ENCODE measurements around the gene PRR7.

The PRR7 gene

DNA sequence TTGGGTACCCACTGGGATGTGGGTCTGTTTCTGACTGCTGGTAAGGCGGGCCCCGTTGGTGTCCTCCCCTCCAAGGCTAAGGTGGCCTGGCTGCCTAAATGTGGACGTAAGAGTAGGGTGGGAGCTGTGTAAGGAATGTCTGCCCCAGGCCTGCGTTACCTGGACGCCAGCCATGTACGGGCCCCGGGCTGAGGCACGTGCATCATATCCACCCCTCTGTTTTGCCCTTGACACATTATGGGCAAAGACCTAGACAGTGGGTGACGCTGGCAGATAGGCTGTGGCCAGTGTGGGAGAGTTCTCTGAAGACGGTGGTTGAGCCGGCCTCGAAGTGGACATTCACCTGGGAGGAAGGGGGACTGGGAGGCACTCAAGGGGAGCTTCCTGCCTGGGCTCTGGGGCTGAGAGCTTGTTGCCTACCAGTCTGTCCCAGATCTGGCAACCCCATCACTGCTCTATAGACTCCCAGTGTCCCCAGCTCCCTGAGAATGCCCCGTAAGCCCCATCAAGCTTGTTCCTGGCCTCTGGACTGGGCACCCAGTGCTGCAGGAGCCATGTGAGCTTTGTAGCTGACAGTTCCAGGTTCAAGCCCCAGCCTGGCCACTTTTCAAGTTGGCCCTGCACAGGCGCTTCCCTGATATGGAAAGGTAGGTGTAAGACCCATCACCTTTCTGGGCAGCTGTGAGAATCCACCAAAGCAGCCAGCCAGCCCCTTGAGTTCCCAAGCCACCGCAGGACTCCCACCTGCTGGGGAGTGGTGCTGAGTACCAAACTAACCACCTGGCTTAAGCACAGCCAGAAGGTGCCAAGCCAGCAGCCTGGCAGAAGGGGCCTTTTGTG, 3.2 kb upstream of the PRR7 start:
- H3K4me1 ChIP-seq (ENCODE audit: insufficient read depth, low read length, severe bottlenecking): peaks cover 20% of the 10 kb centered on the region
- no peaks in the 10 kb centered on the region for H3K79me2 ChIP-seq (ENCODE audit: insufficient read depth, low read length)
- no peak for TF ChIP-seq EZH2 (IDR thresholded peaks at IDR 0.05; ENCODE audit: borderline replicate concordance, low read length)
- TF ChIP-seq, protein P1, sequence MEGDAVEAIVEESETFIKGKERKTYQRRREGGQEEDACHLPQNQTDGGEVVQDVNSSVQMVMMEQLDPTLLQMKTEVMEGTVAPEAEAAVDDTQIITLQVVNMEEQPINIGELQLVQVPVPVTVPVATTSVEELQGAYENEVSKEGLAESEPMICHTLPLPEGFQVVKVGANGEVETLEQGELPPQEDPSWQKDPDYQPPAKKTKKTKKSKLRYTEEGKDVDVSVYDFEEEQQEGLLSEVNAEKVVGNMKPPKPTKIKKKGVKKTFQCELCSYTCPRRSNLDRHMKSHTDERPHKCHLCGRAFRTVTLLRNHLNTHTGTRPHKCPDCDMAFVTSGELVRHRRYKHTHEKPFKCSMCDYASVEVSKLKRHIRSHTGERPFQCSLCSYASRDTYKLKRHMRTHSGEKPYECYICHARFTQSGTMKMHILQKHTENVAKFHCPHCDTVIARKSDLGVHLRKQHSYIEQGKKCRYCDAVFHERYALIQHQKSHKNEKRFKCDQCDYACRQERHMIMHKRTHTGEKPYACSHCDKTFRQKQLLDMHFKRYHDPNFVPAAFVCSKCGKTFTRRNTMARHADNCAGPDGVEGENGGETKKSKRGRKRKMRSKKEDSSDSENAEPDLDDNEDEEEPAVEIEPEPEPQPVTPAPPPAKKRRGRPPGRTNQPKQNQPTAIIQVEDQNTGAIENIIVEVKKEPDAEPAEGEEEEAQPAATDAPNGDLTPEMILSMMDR (IDR thresholded peaks at IDR 0.05; ENCODE audit: low read length): no peak
- H3K9ac ChIP-seq (ENCODE audit: low read length): no peak overlapping the region
- H3F3A ChIP-seq (ENCODE audit: insufficient read depth, low read length): no peaks in the 10 kb centered on the region
- H3K9me3 ChIP-seq (ENCODE audit: low read length): no peaks in the 10 kb centered on the region
- no peaks in the 10 kb centered on the region for H3K9me2 ChIP-seq (ENCODE audit: low read depth, low read length)
- no peak overlapping the region for H3K27ac ChIP-seq (ENCODE audit: low read depth, low read length, poor library complexity, severe bottlenecking)
- H3K4me3 ChIP-seq (ENCODE audit: low read depth, low read length, poor library complexity, severe bottlenecking): no peak overlapping the region
- no peaks in the 10 kb centered on the region for H4K20me1 ChIP-seq (ENCODE audit: insufficient read depth, low read length)
- H2AFZ ChIP-seq (ENCODE audit: low read length): no peak overlapping the region
- H3K27me3 ChIP-seq (ENCODE audit: insufficient read depth, low read length): no peaks in the 10 kb centered on the region
- no peak overlapping the region for H3K4me2 ChIP-seq (ENCODE audit: low read length)
- peaks cover 32% of the 10 kb centered on the region for H3K36me3 ChIP-seq (ENCODE audit: insufficient read depth, low read length)

DNA sequence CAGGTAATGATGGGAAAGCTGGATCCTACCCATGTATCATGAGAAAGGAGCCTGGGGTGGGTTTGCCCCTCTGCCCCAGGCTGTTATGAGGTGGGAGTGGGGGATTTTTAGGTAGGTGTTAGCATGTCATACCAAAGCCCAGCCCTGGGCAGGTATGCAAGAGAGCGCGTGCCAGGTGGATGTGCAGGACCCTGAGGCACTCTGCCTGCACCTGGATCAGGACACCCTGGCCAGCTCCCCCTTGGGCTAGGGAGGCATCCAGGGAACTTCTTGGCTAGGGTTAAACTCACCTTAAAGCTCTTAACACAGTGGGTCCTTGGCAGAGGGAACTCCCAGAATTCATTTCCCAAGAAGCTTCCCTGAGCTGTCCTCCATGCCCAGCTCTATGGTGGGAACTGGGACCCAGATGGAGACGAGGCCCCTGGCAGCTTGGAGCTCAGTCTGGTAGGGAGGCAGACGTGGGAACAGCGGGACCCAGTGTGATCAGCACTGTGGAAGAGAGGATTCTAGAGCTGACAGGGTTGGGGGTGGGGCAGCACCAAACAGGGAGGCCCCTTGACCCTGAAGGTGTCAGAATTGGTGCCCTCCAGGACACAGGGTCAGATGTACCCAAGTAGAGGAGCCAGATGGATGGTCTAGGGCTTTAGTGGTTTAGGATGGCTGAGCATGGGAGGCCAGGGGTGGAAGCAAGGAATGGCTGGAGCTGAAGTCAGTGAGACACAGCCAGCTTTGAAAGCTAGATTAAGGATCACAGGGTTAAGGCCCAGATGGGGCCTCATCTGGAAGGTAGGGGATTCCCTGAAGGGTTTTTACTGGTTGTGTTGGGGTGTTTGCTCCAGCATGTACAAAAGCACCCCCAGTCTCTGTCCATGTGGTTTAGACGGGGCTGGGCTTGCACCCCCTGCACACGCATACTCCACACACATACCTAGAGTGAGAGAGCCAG, 2.2 kb upstream of the PRR7 start:
- Histone ChIP-seq H4K20me1 (ENCODE audit: insufficient read depth, low read length) (no peaks in the 10 kb centered on the region), H3F3A (ENCODE audit: insufficient read depth, low read length) (no peaks in the 10 kb centered on the region), H3K4me3 (ENCODE audit: low read depth, low read length, poor library complexity, severe bottlenecking) (no peak overlapping the region)

More for the DNA sequence above, 2.2 kb upstream of the PRR7 start:
- no peak for TF ChIP-seq EZH2 (IDR thresholded peaks at IDR 0.05; ENCODE audit: borderline replicate concordance, low read length)
- TF ChIP-seq, protein P1 (IDR thresholded peaks at IDR 0.05; ENCODE audit: low read length): no peak
- Histone ChIP-seq H2AFZ (ENCODE audit: low read length) (no peak overlapping the region), H3K36me3 (ENCODE audit: insufficient read depth, low read length) (peaks cover 24% of the 10 kb centered on the region; the same call in 1 of the 2 replicates), H3K27me3 (ENCODE audit: insufficient read depth, low read length) (no peaks in the 10 kb centered on the region), H3K9me2 (ENCODE audit: low read depth, low read length) (no peaks in the 10 kb centered on the region), H3K9me3 (ENCODE audit: low read length) (no peaks in the 10 kb centered on the region), H3K9ac (ENCODE audit: low read length) (no peak overlapping the region), H3K4me2 (ENCODE audit: low read length) (no peak overlapping the region), H3K4me1 (ENCODE audit: insufficient read depth, low read length, severe bottlenecking) (peaks cover 30% of the 10 kb centered on the region), H3K27ac (ENCODE audit: low read depth, low read length, poor library complexity, severe bottlenecking) (no peak overlapping the region), H3K79me2 (ENCODE audit: insufficient read depth, low read length) (no peaks in the 10 kb centered on the region)
